ENCODE results near the gene SGMS1.

SGMS1 gene

GRCh38 chr10:50512214-50512595, 111.6 kb downstream of the SGMS1 start:
- no peak overlapping the region for H3K4me2 ChIP-seq (ENCODE audit: low read depth, low read length, poor library complexity, severe bottlenecking)
- H3K36me3 ChIP-seq (ENCODE audit: low read length) = 0 out of 2 replicates have a peak, but pooled peaks cover 2% of the 10 kb centered on the region
- H2AFZ ChIP-seq (ENCODE audit: low read depth, low read length, severe bottlenecking) = no peak overlapping the region
- no peak overlapping the region for H3K4me3 ChIP-seq (ENCODE audit: insufficient read depth, low read length, poor library complexity, severe bottlenecking)
- no peaks in the 10 kb centered on the region for H3K9me3 ChIP-seq (ENCODE audit: insufficient read depth, low read length)
- no peaks in the 10 kb centered on the region for H3K27me3 ChIP-seq (ENCODE audit: low read length)
- H3F3A ChIP-seq (ENCODE audit: insufficient read depth) = no peaks in the 10 kb centered on the region
- H3K27ac ChIP-seq (ENCODE audit: low read depth, low read length) = no peak overlapping the region
- H3K9ac ChIP-seq (ENCODE audit: low read length) = no peak overlapping the region
- TF ChIP-seq EZH2phosphoT487 (conservative IDR thresholded peaks at IDR 0.05; ENCODE audit: low read length) (no peak), CTCF (IDR thresholded peaks at IDR 0.05; ENCODE audit: insufficient read depth, low read length, poor library complexity, severe bottlenecking) (no peak)
- H3K9me2 ChIP-seq (replicated peaks; ENCODE audit: insufficient read depth, low read length) = no peaks in the 10 kb centered on the region
- H3K79me2 ChIP-seq (ENCODE audit: insufficient read depth, low read length) = no peaks in the 10 kb centered on the region
- no peaks in the 10 kb centered on the region for H4K20me1 ChIP-seq (ENCODE audit: low read depth, low read length)

GRCh38 chr10:50511492-50512213, 112.1 kb downstream of the SGMS1 start:
- H3K4me2 ChIP-seq (ENCODE audit: low read depth, low read length, poor library complexity, severe bottlenecking) = no peak overlapping the region
- TF ChIP-seq CTCF (IDR thresholded peaks at IDR 0.05; ENCODE audit: insufficient read depth, low read length, poor library complexity, severe bottlenecking) (no peak), EZH2phosphoT487 (conservative IDR thresholded peaks at IDR 0.05; ENCODE audit: low read length) (no peak)
- no peaks in the 10 kb centered on the region for H3F3A ChIP-seq (ENCODE audit: insufficient read depth)
- H3K27me3 ChIP-seq (ENCODE audit: low read length) = no peaks in the 10 kb centered on the region
- H3K9me2 ChIP-seq (replicated peaks; ENCODE audit: insufficient read depth, low read length) = no peaks in the 10 kb centered on the region
- H3K27ac ChIP-seq (ENCODE audit: low read depth, low read length) = no peak overlapping the region
- H4K20me1 ChIP-seq (ENCODE audit: low read depth, low read length) = no peaks in the 10 kb centered on the region
- H3K9me3 ChIP-seq (ENCODE audit: insufficient read depth, low read length) = no peaks in the 10 kb centered on the region
- H2AFZ ChIP-seq (ENCODE audit: low read depth, low read length, severe bottlenecking) = no peak overlapping the region
- no peaks in the 10 kb centered on the region for H3K36me3 ChIP-seq (ENCODE audit: low read length)
- no peak overlapping the region for H3K4me3 ChIP-seq (ENCODE audit: insufficient read depth, low read length, poor library complexity, severe bottlenecking)
- no peak overlapping the region for H3K9ac ChIP-seq (ENCODE audit: low read length)
- no peaks in the 10 kb centered on the region for H3K79me2 ChIP-seq (ENCODE audit: insufficient read depth, low read length)

DNA sequence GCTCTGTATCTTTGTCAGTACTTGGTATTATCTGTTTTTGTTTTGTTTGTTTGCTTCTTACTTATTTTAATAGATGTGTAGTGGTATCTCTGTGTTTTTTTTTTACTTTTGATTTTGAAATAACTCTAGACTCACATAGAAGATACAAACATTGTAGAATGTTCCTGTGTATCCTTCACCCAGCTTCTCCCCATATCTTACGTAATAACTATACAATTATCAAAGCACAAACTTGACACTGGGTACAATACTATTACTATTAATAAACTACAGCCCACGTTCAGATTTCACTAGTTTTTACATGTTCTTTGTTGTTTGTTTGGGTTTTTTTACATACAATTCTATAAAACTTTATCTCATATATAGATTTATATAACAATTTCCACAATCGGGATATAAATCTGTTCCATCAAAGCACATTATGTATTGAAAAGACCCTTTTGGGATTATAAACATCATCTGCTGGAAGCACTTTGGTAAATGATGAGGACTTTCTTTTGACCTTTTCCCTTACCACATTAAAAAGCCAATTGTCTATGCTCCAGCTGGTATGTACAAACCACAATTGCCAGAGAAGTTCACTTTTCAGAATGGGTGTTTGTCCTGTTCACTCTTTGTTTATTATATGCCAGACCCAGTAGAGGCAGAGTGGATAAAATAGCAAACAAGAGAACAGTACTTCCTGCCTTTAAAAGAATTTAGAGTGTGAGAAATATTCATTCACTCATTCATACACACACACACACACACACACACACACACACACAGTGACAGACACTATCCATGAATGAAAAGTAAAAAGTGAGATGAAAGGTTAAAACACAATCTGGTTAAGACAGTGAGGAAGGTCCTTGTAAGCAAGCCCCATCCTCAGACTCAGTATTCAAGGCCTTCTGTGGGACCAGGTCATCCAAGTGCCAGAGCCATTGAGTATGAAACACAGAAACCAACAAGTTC, 113.0 kb downstream of the SGMS1 start:
- Histone ChIP-seq H3K9me2 (replicated peaks; ENCODE audit: insufficient read depth, low read length) (no peaks in the 10 kb centered on the region), H3K36me3 (ENCODE audit: low read length) (no peaks in the 10 kb centered on the region), H4K20me1 (ENCODE audit: low read depth, low read length) (no peaks in the 10 kb centered on the region), H3K9me3 (ENCODE audit: insufficient read depth, low read length) (no peaks in the 10 kb centered on the region), H3K79me2 (ENCODE audit: insufficient read depth, low read length) (no peaks in the 10 kb centered on the region; the same call in 1 of the 2 replicates), H3K4me3 (ENCODE audit: insufficient read depth, low read length, poor library complexity, severe bottlenecking) (no peak overlapping the region), H3K4me2 (ENCODE audit: low read depth, low read length, poor library complexity, severe bottlenecking) (no peak overlapping the region), H3F3A (ENCODE audit: insufficient read depth) (no peaks in the 10 kb centered on the region), H3K27ac (ENCODE audit: low read depth, low read length) (no peak overlapping the region), H3K9ac (ENCODE audit: low read length) (no peak overlapping the region), H3K27me3 (ENCODE audit: low read length) (no peaks in the 10 kb centered on the region), H2AFZ (ENCODE audit: low read depth, low read length, severe bottlenecking) (no peak overlapping the region)
- TF ChIP-seq EZH2phosphoT487 (conservative IDR thresholded peaks at IDR 0.05; ENCODE audit: low read length) = no peak
- no peak for TF ChIP-seq CTCF (IDR thresholded peaks at IDR 0.05; ENCODE audit: insufficient read depth, low read length, poor library complexity, severe bottlenecking)
